ENCODE data around the gene B3GAT1. TPM values are rescaled to one million over a fixed set of nuclear protein-coding genes. Genes with fewer than 3 reads are reported as not detected.

The B3GAT1 gene
- total and polyA plus RNA-seq, 2 experiments from 2014 or later = 4.8 to 28.3 TPM

- H3K4me3 ChIP-seq = no peak overlapping the region
- no peak overlapping the region for H3K27ac Mint-ChIP-seq
- H3K27ac ChIP-seq (ENCODE audit: low read depth) = no peak overlapping the region
- H3K4me2 ChIP-seq = no peak overlapping the region
- H3F3A ChIP-seq (replicated peaks; ENCODE audit: low read depth) = no peaks in the 10 kb centered on the region
- no peak for ATAC-seq
- H3K79me2 ChIP-seq (replicated peaks; ENCODE audit: insufficient read depth) = no peaks in the 10 kb centered on the region
- H3K36me3 ChIP-seq (ENCODE audit: insufficient read depth) = no peaks in the 10 kb centered on the region
- no peaks in the 10 kb centered on the region for H3K9me2 ChIP-seq (ENCODE audit: insufficient read depth)
- H3K27me3 Mint-ChIP-seq (ENCODE audit: insufficient read depth, low read depth, poor library complexity) = peaks cover 6% of the 10 kb centered on the region
- no peaks in the 10 kb centered on the region for H3K36me3 Mint-ChIP-seq (ENCODE audit: low read depth)
- no peak overlapping the region for H2AFZ ChIP-seq
- H3K9me3 Mint-ChIP-seq = no peaks in the 10 kb centered on the region
- H3K27me3 ChIP-seq (ENCODE audit: insufficient read depth) = no peaks in the 10 kb centered on the region
- no peak overlapping the region for H3K4me3 Mint-ChIP-seq
- no peaks in the 10 kb centered on the region; the same call in 1 of the 3 replicates for H3K4me1 Mint-ChIP-seq
- H4K20me1 ChIP-seq (replicated peaks; ENCODE audit: insufficient read depth) = no peaks in the 10 kb centered on the region
- no peak for DNase-seq (ENCODE audit: low spot score)
- no peak for TF ChIP-seq EZH2phosphoT487 (IDR thresholded peaks at IDR 0.05; ENCODE audit: unreplicated experiment)
- no peak for TF ChIP-seq REST (IDR thresholded peaks at IDR 0.05; ENCODE audit: unreplicated experiment)
- TF ChIP-seq POLR2AphosphoS5 (IDR thresholded peaks at IDR 0.05; ENCODE audit: low read depth) = no peak
- no peak for TF ChIP-seq CREB1 (CRISPR knock-in tag; IDR thresholded peaks at IDR 0.05; ENCODE audit: low read depth)
- TF ChIP-seq CTCF (conservative IDR thresholded peaks at IDR 0.05; ENCODE audit: low read depth in 2 of 2) = no peak
- no peak for TF ChIP-seq ZNF331 (CRISPR knock-in tag; IDR thresholded peaks at IDR 0.05; ENCODE audit: low read depth)
- no peak for TF ChIP-seq ETS1 (IDR thresholded peaks at IDR 0.05)
- TF ChIP-seq JUNB (IDR thresholded peaks at IDR 0.05; ENCODE audit: unreplicated experiment) = no peak
- TF ChIP-seq NANOG (IDR thresholded peaks at IDR 0.05; ENCODE audit: borderline replicate concordance) = no peak
- no peak for TF ChIP-seq EZH2 (IDR thresholded peaks at IDR 0.05; ENCODE audit: low read depth, unreplicated experiment)
- TF ChIP-seq STAT1 (IDR thresholded peaks at IDR 0.05; ENCODE audit: unreplicated experiment) = no peak
- TF ChIP-seq ZNF114 (CRISPR knock-in tag; IDR thresholded peaks at IDR 0.05) = no peak
- no peak for TF ChIP-seq ZNF462 (CRISPR knock-in tag; IDR thresholded peaks at IDR 0.05)
- H3K4me1 ChIP-seq (ENCODE audit: insufficient read depth) = no peaks in the 10 kb centered on the region
These were observed 35.7 kb upstream of the B3GAT1 start for GRCh38 chr11:134447696-134448095.
